PC-3 (cell line): ENCODE data around the gene SLK. TPM values are rescaled to one million over a fixed set of nuclear protein-coding genes. Genes with fewer than 3 reads are reported as not detected.

ENCODE experiments used
- ATAC-seq: fragments of 200-7000 bp; cut with Tn5 transposase; 2 replicates; pipeline ENCODE4 v1.9.1; 2020; ENCODE audit warnings: mild to moderate bottlenecking, moderate library complexity
- BruUV-seq: library from RNA; stranded (reverse); fragments of 400-500 nt; replicated peaks from 2 replicates; lab custom pipeline; 2021; lab: Mats Ljungman, UMichigan
- CTCF ChIA-PET: fragments of 300-600 bp; sonication (Branson Sonifier 250); formaldehyde crosslinking; loops from one replicate; lab custom pipeline; 2022; ENCODE audit warnings: antibody characterized with exemption; lab: Charles Lee
- POLR2A ChIA-PET: fragments of 300-600 bp; sonication (Branson Sonifier 250); formaldehyde crosslinking; loops from one replicate; lab custom pipeline; 2022; ENCODE audit warnings: antibody characterized with exemption; ENCODE audit not compliant: unreplicated experiment; lab: Charles Lee
- DNase-seq: peaks from one replicate; pipeline ENCODE4 v3.0.0-alpha.2; 2015
- H2AFZ ChIP-seq: fragments of 300-600 bp; sonication (generic); 2 replicates; pipeline ENCODE4 v1.6.0; 2016; ENCODE audit warnings: antibody characterized with exemption, low read length
- H3F3A ChIP-seq: fragments of 300-600 bp; sonication (generic); one replicate; pipeline ENCODE4 v1.6.0; 2017; ENCODE audit warnings: antibody characterized with exemption, low read length, control low read depth, mild to moderate bottlenecking; ENCODE audit not compliant: unreplicated experiment
- H3K27ac ChIP-seq: fragments of 300-600 bp; sonication (generic); 2 replicates; pipeline ENCODE4 v1.5.1; 2016; ENCODE audit warnings: mild to moderate bottlenecking, low read length
- H3K27me3 ChIP-seq: fragments of 300-600 bp; sonication (generic); 2 replicates; pipeline ENCODE4 v1.6.1; 2016; ENCODE audit warnings: low read length, mixed read lengths
- H3K36me3 ChIP-seq: fragments of 300-600 bp; sonication (generic); 2 replicates; pipeline ENCODE4 v1.6.1; 2016; ENCODE audit warnings: low read depth, mixed run types, low read length, mixed read lengths
- H3K4me1 ChIP-seq: fragments of 300-600 bp; sonication (generic); 2 replicates; pipeline ENCODE4 v1.5.1; 2016; ENCODE audit warnings: low read length; ENCODE audit not compliant: insufficient read depth
- H3K4me2 ChIP-seq: fragments of 300-600 bp; sonication (generic); 2 replicates; pipeline ENCODE4 v1.6.0; 2016; ENCODE audit warnings: low read length
- H3K4me3 ChIP-seq: fragments of 300-600 bp; sonication (generic); 2 replicates; pipeline ENCODE4 v1.5.1; 2016; ENCODE audit warnings: mild to moderate bottlenecking, low read length, mixed read lengths
- H3K79me2 ChIP-seq: fragments of 300-600 bp; sonication (generic); 2 replicates; pipeline ENCODE4 v1.6.1; 2017; ENCODE audit warnings: low read length, mixed read lengths
- H3K9ac ChIP-seq: fragments of 300-600 bp; sonication (generic); 2 replicates; pipeline ENCODE4 v1.6.0; 2016; ENCODE audit warnings: mild to moderate bottlenecking, low read length
- H3K9me2 ChIP-seq: fragments of 300-600 bp; sonication (generic); replicated peaks from 2 replicates; pipeline ENCODE4 v1.6.1; 2016; ENCODE audit warnings: mixed run types, low read length, mixed read lengths
- H3K9me3 ChIP-seq: fragments of 300-600 bp; sonication (generic); 2 replicates; pipeline ENCODE4 v1.6.1; 2016; ENCODE audit warnings: low read length, mixed read lengths
- H4K20me1 ChIP-seq: fragments of 300-600 bp; sonication (generic); 2 replicates; pipeline ENCODE4 v1.6.1; 2016; ENCODE audit warnings: low read length, mixed read lengths
- CTCF ChIP-seq: fragments of 300-600 bp; sonication (generic); conservative IDR thresholded peaks from 2 replicates; pipeline ENCODE4 v1.5.1; 2017; ENCODE audit warnings: antibody characterized with exemption, low read depth, mild to moderate bottlenecking, low read length
- EZH2 ChIP-seq: fragments of 300-600 bp; sonication (generic); IDR thresholded peaks from one replicate; pipeline ENCODE4 v1.6.1; 2017; ENCODE audit warnings: antibody characterized with exemption, mild to moderate bottlenecking, low read length; ENCODE audit not compliant: unreplicated experiment
- EZH2phosphoT487 ChIP-seq: fragments of 300-600 bp; sonication (generic); IDR thresholded peaks from 2 replicates; pipeline ENCODE4 v1.6.1; 2018; ENCODE audit warnings: mild to moderate bottlenecking, antibody characterized with exemption, low read length, borderline replicate concordance
- intact Hi-C: fragments of 100-400 bp; cut with micrococcal nuclease; formaldehyde crosslinking; loops from 2 replicates; pipeline ENCODE4 v1.9.0; 2023
- total RNA-seq: library from RNA; depleted of rRNA; stranded (reverse); fragments of >200 nt; gene quantifications from 2 replicates; pipeline ENCODE4 v1.2.3, GENCODE V29; 2014

The SLK gene
- total RNA-seq, 1 experiment from 2014 or later, result 20.2 TPM

- Histone ChIP-seq H3K9ac (no peak overlapping the region), H3K27me3 (no peaks in the 10 kb centered on the region), H4K20me1 (no peaks in the 10 kb centered on the region), H2AFZ (no peak overlapping the region), H3K79me2 (no peaks in the 10 kb centered on the region), H3F3A (no peaks in the 10 kb centered on the region), H3K36me3 (no peaks in the 10 kb centered on the region), H3K9me2 (no peaks in the 10 kb centered on the region), H3K27ac (no peak overlapping the region), H3K4me3 (no peak overlapping the region), H3K4me2 (no peak overlapping the region), H3K9me3 (no peaks in the 10 kb centered on the region), H3K4me1 (peaks cover 9% of the 10 kb centered on the region)
- no TSS peak for BruUV-seq
- POLR2A ChIA-PET, result no interaction called here
- DNase-seq (peak; percentile 32), ATAC-seq (no peak; the same call in 1 of the 2 replicates)
- intact Hi-C loops, result no loop called here
- CTCF ChIA-PET, result no interaction called here
- TF ChIP-seq EZH2phosphoT487, result no peak
- no peak for TF ChIP-seq EZH2
- no peak for TF ChIP-seq CTCF
Measured at GRCh38 chr10:103923502-103923901, 43.4 kb upstream of the SLK start.

- Histone ChIP-seq H3K27ac (no peak overlapping the region), H3K9ac (no peak overlapping the region), H3K4me3 (no peak overlapping the region), H3K27me3 (no peaks in the 10 kb centered on the region), H3K9me2 (no peaks in the 10 kb centered on the region), H3K9me3 (no peaks in the 10 kb centered on the region), H2AFZ (no peak overlapping the region), H3F3A (no peaks in the 10 kb centered on the region), H3K4me2 (no peak overlapping the region), H3K4me1 (peaks cover 3% of the 10 kb centered on the region; the same call in 1 of the 2 replicates), H3K79me2 (no peaks in the 10 kb centered on the region), H3K36me3 (no peaks in the 10 kb centered on the region), H4K20me1 (no peaks in the 10 kb centered on the region)
- no peak for DNase-seq
- no TSS peak for BruUV-seq
- TF ChIP-seq EZH2 (no peak), CTCF (no peak), EZH2phosphoT487 (no peak)
- no peak for ATAC-seq
- intact Hi-C loops, result no loop called here
- POLR2A ChIA-PET, result no interaction called here
- CTCF ChIA-PET, result no interaction called here
Measured at GRCh38 chr10:103925591-103925990, 41.3 kb upstream of the SLK start.

- no peaks in the 10 kb centered on the region for H3K9me3 ChIP-seq
- CTCF ChIA-PET, result no interaction called here
- DNase-seq, result no peak
- no peaks in the 10 kb centered on the region for H3K79me2 ChIP-seq
- no peak overlapping the region for H2AFZ ChIP-seq
- no peak overlapping the region for H3K4me2 ChIP-seq
- peaks cover 3% of the 10 kb centered on the region; the same call in 1 of the 2 replicates for H3K4me1 ChIP-seq
- no peaks in the 10 kb centered on the region for H3K27me3 ChIP-seq
- intact Hi-C loops, result no loop called here
- no peaks in the 10 kb centered on the region for H4K20me1 ChIP-seq
- POLR2A ChIA-PET, result interaction anchor here (0.6 kb wide), 1 partner anchor 13 kb away, joined by 5 read pairs; no protein-coding TSS in a partner anchor
- no peak overlapping the region for H3K27ac ChIP-seq
- no peak overlapping the region for H3K9ac ChIP-seq
- BruUV-seq, result no TSS peak
- H3K36me3 ChIP-seq, result no peaks in the 10 kb centered on the region
- H3F3A ChIP-seq, result no peaks in the 10 kb centered on the region
- H3K9me2 ChIP-seq, result no peaks in the 10 kb centered on the region
- ATAC-seq, result no peak
- H3K4me3 ChIP-seq, result no peak overlapping the region
- TF ChIP-seq EZH2 (no peak), EZH2phosphoT487 (no peak), CTCF (no peak)
Measured at GRCh38 chr10:103926722-103927319, 40.1 kb upstream of the SLK start.
